Measurements from ENCODE around the gene ACSF2. TPM values are rescaled to one million over a fixed set of nuclear protein-coding genes. Genes with fewer than 3 reads are reported as not detected.
"Not testable (repeated sequence)": the region's sequence is repeated elsewhere in the genome, so short reads cannot be mapped to it uniquely, and the experiment has no call there.

Gene ACSF2
- total RNA-seq, 2 donors from 2014 or later, result 12.4 to 13.6 TPM

DNA sequence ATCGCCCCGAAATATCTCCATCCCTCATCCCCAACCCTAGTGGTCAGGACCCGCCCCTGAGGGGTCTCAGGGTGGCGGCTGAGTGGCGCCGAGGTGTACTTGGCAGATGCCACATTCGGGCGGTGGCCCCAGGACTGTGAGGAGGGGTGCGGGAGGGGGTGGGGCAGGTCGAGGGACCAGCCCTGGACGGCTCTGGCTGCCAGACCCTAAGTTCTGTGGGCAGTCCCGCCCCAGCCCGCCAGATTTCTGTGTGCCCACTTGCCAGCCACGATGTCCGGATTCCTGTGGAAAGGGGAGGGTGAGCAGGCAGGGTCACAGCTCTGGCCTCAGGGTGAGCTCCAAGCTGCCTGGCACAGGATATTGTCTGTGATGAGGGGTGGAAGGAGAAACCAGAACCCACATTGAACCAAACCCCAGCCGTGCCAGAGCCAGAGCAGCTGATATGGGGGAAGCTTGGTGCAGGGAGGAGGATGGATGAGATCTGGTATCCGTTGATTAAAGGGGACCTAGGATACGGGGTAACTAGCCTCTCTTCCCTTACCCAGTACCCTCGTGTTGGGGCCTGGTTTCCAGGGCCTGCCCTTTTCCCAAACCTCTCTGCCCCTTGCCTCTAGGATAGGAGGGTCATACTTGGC is 43.8 kb downstream of the ACSF2 start:
- no peak for ATAC-seq (replicated peaks)
- H3K4me1 Mint-ChIP-seq, result peaks cover 5% of the 10 kb centered on the region
- no peaks in the 10 kb centered on the region for H3K36me3 Mint-ChIP-seq (ENCODE audit: low read depth)
- H3K9me3 Mint-ChIP-seq, result no peaks in the 10 kb centered on the region
- H3K4me3 Mint-ChIP-seq, result no peak overlapping the region
- peaks cover 10% of the 10 kb centered on the region for H3K27me3 Mint-ChIP-seq
- H3K27ac Mint-ChIP-seq, result no peak overlapping the region

DNA sequence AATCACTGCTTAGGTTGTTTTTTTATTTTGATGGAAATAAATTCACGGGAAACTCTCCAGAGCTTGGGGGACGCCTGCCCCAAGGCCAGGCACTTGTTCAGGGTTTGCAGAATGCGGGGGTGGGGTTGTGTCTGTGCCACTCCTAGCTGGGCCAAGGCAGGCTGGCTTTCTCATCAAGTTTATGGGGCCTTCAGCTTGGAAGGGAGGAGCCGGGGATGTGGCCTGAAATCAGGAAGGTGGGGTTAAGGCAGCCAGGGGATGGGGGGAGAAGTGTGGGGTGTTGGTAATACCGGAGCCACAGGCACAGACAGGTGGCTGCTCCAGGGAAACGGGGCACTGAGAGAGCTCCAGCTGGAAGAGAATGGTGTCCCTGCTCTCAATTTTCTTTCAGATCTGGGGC is 44.4 kb downstream of the ACSF2 start:
- peaks cover 5% of the 10 kb centered on the region for H3K4me1 Mint-ChIP-seq

DNA sequence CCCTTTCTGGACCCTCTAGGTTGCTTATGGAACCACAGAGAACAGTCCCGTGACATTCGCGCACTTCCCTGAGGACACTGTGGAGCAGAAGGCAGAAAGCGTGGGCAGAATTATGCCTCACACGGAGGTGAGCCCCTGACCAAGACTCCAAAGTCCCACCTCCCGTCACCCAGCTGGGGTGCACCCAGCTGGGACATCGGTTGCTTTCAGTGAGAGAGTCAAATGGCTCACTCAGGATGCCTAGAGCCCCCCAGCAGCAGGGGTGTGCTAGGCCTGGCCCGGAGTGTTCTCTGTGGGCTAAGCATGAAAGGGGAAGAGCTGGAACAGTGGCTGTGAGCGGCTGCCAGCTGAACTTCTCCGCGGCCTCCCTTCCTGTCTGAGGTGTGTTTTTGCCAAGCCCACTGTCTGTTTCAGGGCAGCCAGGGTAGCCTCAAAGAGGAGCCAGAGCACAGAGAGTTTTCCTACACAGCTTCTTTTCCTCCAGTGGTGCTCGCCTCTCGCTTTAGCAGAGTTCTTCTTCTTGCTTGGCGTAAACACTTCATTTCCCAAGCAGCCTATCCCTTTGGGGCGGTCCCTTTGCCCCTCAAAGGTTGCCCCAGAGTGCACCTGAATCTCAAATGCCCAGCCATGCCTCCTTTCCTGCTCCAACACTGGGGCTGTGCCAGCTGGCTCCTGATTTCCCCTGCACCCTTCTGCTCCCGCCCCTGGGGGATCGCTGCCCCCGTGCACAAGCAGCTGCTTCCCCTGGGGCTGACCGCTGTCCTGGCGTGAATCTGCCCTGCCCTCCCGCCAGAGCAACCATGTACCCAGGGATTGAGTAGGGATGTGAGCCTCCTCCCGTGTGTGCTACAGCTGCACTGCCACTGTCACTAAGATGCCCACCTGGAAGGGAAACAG is 45.2 kb downstream of the ACSF2 start:
- Mint-ChIP-seq H3K9me3 (no peaks in the 10 kb centered on the region), H3K4me1 (peaks cover 5% of the 10 kb centered on the region), H3K4me3 (no peak overlapping the region), H3K27ac (no peak overlapping the region), H3K27me3 (peaks cover 10% of the 10 kb centered on the region), H3K36me3 (ENCODE audit: low read depth) (no peaks in the 10 kb centered on the region)
- ATAC-seq (replicated peaks), result no peak

More for the DNA sequence above, 44.4 kb downstream of the ACSF2 start:
- Mint-ChIP-seq H3K4me3 (no peak overlapping the region), H3K9me3 (no peaks in the 10 kb centered on the region), H3K27me3 (peaks cover 10% of the 10 kb centered on the region), H3K36me3 (ENCODE audit: low read depth) (no peaks in the 10 kb centered on the region), H3K27ac (no peak overlapping the region)
- ATAC-seq (replicated peaks), result no peak

DNA sequence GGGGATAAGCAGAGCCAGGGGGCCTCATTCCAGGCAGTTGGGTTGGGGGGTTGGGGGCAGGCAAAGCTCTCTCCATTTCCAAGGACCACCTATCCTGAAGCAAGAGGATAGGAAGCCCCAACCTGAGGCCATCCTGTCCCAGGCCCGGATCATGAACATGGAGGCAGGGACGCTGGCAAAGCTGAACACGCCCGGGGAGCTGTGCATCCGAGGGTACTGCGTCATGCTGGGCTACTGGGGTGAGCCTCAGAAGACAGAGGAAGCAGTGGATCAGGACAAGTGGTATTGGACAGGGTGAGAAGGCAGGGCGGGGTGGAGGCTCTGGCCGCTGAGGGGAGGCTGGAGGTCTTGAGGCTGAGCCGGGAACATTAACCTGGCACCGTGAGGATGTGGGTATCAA is 46.3 kb downstream of the ACSF2 start:
- ATAC-seq (replicated peaks), result no peak
- Mint-ChIP-seq H3K4me1 (peaks cover 5% of the 10 kb centered on the region), H3K9me3 (no peaks in the 10 kb centered on the region), H3K36me3 (ENCODE audit: low read depth) (no peaks in the 10 kb centered on the region), H3K27me3 (peaks cover 10% of the 10 kb centered on the region), H3K4me3 (no peak overlapping the region), H3K27ac (no peak overlapping the region)

DNA sequence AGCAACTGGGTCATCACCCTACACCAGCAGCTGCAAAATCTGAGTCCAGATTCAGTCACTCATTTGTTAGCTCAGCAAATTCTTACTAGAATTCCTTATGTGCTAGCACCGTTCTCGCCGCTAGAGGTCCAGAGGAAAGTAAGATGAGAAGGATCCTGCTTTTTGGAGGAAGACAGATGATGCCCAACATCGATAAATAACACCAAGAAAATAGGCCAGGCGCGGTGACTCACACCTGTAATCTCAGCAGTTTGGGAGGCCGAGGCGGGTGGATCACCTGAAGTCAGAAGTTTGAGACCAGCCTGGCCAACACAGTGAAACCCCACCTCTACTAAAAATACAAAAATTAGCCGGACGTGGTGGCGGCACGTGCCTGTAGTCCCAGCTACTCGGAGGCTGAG is 46.7 kb downstream of the ACSF2 start:
- not testable (repeated sequence) for ATAC-seq (replicated peaks); H3K27me3 Mint-ChIP-seq; H3K9me3 Mint-ChIP-seq; H3K4me3 Mint-ChIP-seq; H3K4me1 Mint-ChIP-seq; H3K27ac Mint-ChIP-seq; H3K36me3 Mint-ChIP-seq (ENCODE audit: low read depth)

DNA sequence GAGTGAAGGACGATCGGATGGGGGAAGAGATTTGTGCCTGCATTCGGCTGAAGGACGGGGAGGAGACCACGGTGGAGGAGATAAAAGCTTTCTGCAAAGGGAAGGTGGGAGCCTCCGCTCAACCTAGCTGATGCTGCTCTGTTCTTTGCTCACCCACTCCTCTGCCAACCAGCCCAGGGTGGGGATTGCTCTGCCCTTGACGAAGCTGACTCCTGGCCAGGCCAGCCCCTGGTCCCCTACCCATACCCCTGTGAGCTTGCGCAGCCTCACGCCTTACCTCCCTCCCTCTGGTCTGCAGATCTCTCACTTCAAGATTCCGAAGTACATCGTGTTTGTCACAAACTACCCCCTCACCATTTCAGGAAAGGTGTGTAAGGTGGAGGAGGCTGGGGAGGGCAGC is 47.9 kb downstream of the ACSF2 start:
- Mint-ChIP-seq H3K27me3 (no peaks in the 10 kb centered on the region), H3K27ac (no peak overlapping the region), H3K4me3 (no peak overlapping the region), H3K36me3 (ENCODE audit: low read depth) (no peaks in the 10 kb centered on the region), H3K9me3 (no peaks in the 10 kb centered on the region), H3K4me1 (peaks cover 7% of the 10 kb centered on the region)
- ATAC-seq (replicated peaks), result no peak

DNA sequence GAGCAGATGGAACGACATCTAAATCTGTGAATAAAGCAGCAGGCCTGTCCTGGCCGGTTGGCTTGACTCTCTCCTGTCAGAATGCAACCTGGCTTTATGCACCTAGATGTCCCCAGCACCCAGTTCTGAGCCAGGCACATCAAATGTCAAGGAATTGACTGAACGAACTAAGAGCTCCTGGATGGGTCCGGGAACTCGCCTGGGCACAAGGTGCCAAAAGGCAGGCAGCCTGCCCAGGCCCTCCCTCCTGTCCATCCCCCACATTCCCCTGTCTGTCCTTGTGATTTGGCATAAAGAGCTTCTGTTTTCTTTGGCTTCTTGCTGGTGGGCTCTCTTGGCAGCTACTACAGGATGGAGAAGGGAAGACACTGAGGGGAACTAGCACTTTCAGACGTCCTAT is 48.5 kb downstream of the ACSF2 start:
- no peak overlapping the region for H3K4me3 Mint-ChIP-seq
- H3K36me3 Mint-ChIP-seq (ENCODE audit: low read depth), result no peaks in the 10 kb centered on the region
- ATAC-seq (replicated peaks), result no peak
- no peak overlapping the region for H3K27ac Mint-ChIP-seq
- H3K27me3 Mint-ChIP-seq, result no peaks in the 10 kb centered on the region
- no peaks in the 10 kb centered on the region for H3K9me3 Mint-ChIP-seq
- H3K4me1 Mint-ChIP-seq, result peaks cover 10% of the 10 kb centered on the region

DNA sequence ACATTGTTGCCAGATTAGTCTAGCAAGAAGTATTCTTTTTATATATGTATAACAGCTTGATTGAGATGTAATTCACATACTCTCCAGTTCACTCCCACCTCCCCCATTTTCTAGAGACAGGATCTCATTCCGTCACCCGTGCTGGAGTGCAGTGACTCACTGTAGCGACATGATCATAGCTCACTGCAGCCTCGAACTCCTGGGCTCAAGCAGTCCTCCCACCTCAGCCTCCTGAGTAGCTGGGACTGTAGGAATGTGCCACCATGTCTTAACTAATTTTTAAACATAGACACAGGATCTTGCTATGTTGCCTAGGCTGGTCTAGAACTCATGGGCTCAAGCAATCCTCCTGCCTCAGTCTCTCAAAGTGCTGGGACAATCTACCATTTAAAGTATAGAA is 49.3 kb downstream of the ACSF2 start:
- Mint-ChIP-seq H3K36me3 (ENCODE audit: low read depth) (peaks cover 6% of the 10 kb centered on the region), H3K4me1 (peaks cover 17% of the 10 kb centered on the region), H3K4me3 (no peak overlapping the region), H3K27me3 (no peaks in the 10 kb centered on the region), H3K27ac (no peak overlapping the region), H3K9me3 (no peaks in the 10 kb centered on the region)
- no peak for ATAC-seq (replicated peaks)

DNA sequence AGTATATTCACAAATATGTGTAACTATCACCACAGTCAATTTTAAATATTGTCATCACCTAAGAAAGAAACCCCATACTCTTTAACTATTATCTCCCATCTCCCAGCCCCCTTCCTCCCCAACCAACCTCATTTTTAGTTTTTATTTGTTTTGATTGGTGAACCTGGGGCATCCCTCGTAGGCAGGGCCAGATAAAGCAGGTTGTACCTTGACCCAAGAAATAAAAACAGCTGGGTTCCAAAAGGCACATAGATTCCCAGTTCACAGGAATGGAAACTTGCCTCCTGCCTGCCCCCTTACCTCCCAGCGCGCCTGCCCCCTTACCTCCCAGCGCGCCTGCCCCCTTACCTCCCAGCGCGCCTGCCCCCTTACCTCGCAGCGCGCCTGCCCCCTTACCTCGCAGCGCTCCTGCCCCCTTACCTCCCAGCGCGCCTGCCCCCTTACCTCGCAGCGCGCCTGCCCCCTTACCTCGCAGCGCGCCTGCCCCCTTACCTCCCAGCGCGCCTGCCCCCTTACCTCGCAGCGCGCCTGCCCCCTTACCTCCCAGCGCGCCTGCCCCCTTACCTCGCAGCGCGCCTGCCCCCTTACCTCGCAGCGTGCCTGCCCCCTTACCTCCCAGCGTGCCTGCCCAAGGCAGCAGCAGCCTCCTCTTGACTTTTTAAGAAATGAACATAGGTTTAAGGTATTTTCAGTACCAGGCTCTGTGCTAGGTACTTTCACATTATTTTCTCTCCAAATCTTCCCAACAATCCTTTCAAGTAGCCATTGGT is 49.9 kb downstream of the ACSF2 start:
- not testable (repeated sequence) for H3K4me3 Mint-ChIP-seq; H3K27me3 Mint-ChIP-seq; H3K27ac Mint-ChIP-seq; ATAC-seq (replicated peaks); H3K36me3 Mint-ChIP-seq (ENCODE audit: low read depth); H3K9me3 Mint-ChIP-seq
- peaks cover 19% of the 10 kb centered on the region for H3K4me1 Mint-ChIP-seq

DNA sequence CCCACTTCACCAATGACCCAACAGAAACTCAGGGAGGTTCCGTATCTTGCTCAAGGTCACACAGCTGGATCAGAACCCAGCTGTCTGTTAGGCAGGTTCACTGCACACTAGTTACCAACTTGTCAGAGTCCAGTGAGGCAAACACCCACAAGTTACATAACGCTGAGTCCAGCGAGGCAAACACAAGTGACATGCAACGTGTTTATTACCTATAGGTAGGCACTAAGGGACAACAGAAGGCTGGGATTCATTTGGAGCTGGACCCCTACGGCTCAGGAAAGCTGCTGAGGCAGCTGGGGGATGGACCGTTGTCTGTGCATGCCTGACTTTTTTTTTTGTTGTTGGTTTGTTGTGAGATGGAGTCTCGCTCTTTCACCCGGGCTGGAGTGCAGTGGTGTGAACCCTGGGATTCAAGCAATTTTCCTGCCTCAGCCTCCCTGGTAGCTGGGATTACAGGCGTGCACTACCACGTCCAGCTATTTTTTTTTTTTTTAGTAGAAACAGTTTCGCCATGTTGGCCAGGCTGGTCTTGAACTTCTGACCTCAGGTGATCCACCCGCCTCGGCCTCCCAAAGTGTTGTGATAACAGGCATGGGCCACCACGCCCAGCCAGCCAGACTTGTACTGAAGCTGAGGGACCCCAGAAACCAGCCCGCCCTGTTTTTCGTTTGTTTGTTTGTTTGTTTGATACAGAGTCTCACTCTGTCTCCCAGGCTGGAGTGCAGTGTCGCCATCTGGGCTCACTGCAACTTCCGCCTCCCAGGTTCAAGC is 50.7 kb downstream of the ACSF2 start:
- Mint-ChIP-seq H3K27me3 (no peaks in the 10 kb centered on the region), H3K4me3 (no peak overlapping the region), H3K36me3 (ENCODE audit: low read depth) (peaks cover 6% of the 10 kb centered on the region), H3K9me3 (no peaks in the 10 kb centered on the region), H3K4me1 (peaks cover 19% of the 10 kb centered on the region), H3K27ac (no peak overlapping the region)
- no peak for ATAC-seq (replicated peaks)

DNA sequence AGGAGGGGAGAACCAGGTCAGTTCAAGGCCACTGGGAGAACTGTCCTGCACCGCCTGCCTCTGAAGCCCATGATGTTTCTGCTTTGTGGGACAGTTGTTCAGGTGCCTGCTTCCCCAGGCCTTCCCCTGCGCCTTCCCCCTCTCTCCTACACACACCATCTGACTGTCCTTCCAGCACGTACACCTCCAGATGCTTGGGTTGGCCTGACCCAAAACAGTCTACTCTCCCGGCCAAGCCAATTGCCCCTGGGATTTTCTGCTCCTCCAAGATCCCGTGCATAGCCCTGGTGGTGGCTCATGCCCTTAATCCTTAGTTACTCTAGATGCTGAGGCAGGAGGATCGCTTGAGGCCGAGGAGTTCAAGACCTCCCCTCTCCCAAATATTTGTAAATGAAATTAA is 52.0 kb downstream of the ACSF2 start:
- no peak for ATAC-seq (replicated peaks)
- Mint-ChIP-seq H3K4me3 (peak overlapping the region; percentile 87), H3K36me3 (ENCODE audit: low read depth) (peaks cover 17% of the 10 kb centered on the region), H3K27ac (peak overlapping the region; percentile 94), H3K27me3 (no peaks in the 10 kb centered on the region), H3K4me1 (peaks cover 19% of the 10 kb centered on the region), H3K9me3 (no peaks in the 10 kb centered on the region)

DNA sequence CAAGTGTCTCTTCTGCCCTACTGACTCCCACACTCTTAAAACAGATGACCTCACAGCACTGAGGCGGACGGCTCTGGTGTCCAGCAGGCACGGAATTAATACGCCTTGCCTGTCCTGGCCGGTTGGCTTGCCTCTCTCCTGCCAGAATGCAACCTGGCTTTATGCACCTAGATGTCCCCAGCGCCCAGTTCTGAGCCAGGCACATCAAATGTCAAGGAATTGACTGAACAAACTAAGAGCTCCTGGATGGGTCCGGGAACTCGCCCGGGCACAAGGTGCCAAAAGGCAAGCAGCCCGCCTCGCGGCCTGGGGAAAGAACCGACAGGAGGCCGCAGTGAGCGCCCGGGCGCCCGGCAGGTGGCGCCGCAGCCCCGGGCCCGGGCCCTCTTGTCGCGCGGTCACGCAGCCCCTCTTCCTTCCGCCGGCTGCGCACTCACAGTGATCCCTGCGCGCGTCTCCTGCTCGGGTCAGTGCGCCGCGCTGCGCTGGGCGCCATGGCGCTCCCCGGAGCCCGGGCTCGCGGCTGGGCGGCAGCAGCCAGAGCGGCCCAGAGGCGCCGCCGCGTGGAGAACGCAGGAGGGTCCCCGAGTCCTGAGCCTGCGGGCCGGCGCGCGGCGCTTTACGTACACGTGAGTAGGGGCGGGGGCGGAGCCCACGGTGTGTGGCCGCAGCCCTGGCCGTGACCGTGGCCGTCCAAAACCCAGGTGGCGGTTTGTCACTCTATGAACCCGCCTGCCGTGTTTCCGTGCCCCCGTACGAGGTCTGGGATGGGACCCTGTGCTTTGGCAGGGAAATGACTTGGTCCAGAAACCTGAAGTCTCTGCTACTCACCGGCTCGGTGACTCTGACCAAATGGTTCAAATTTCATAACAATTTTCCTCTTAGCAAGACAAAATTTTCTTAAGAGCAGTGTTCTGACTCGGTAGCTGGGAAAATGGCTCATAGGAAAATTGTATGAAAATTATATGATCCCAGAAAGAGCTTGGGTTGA is 52.7 kb downstream of the ACSF2 start, which contains the start of gene RSAD1:
RSAD1 (plus strand) TSS at position 470 of the 991 bp plus-strand sequence; CDS start at position 495, 25 bp downstream.
- ATAC-seq (replicated peaks), result peak; percentile 91
- Mint-ChIP-seq H3K36me3 (ENCODE audit: low read depth) (peaks cover 24% of the 10 kb centered on the region), H3K27ac (peak within 1 kb of the TSS; percentile 94), H3K9me3 (no peaks in the 10 kb centered on the region), H3K4me3 (peak within 1 kb of the TSS; percentile 87), H3K4me1 (peaks cover 19% of the 10 kb centered on the region), H3K27me3 (no peaks in the 10 kb centered on the region)

DNA sequence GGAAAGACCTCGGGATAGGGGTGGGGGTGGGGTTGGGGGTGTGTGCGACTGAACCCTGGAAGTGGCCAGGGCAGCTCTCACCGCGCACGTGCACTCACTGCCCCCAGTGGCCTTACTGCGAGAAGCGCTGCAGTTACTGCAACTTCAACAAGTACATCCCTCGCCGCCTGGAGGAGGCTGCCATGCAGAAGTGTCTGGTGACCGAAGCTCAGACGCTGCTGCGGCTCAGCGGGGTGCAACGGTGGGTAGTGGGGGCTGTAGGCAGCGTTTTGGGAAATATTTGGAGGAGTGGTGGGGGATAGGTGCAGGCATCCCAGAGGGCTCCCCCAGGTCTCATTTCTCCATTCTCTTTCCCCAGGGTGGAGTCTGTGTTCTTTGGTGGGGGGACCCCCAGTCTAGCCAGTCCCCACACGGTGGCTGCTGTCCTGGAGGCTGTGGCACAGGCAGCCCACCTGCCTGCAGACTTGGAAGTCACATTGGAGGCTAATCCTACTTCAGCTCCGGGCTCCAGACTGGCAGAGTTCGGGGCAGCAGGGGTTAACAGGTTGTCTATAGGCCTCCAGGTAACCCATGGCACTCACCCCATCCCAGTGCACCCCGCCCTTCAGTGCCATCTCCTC is 53.6 kb downstream of the ACSF2 start:
- Mint-ChIP-seq H3K9me3 (no peaks in the 10 kb centered on the region), H3K27me3 (no peaks in the 10 kb centered on the region), H3K4me1 (peaks cover 19% of the 10 kb centered on the region), H3K4me3 (peak overlapping the region; percentile 87), H3K27ac (peak overlapping the region; percentile 66), H3K36me3 (ENCODE audit: low read depth) (peaks cover 34% of the 10 kb centered on the region)
- ATAC-seq (replicated peaks), result no peak
